SK-N-MC (cell line): ENCODE measurements around the gene SLC6A13.

Experiments
- DNase-seq: peaks from one replicate; pipeline ENCODE4 v3.0.0-alpha.2; 2011; ENCODE audit warnings: low read depth, low spot score
- H3K27ac ChIP-seq: fragments of 200-600 bp; sonication (generic); 2 replicates; pipeline ENCODE4 v1.5.1; 2016; ENCODE audit warnings: mixed run types
- H3K36me3 ChIP-seq: fragments of 200-600 bp; sonication (generic); 2 replicates; pipeline ENCODE4 v1.6.1; 2017; ENCODE audit warnings: antibody characterized with exemption, low read length, mixed read lengths; ENCODE audit not compliant: insufficient read depth
- H3K4me3 ChIP-seq: fragments of 200-600 bp; sonication (generic); 2 replicates; pipeline ENCODE4 v1.5.1; 2016
- H3K9ac ChIP-seq: fragments of 200-600 bp; sonication (generic); 2 replicates; pipeline ENCODE4 v1.8.0; 2017; ENCODE audit warnings: mixed run types, mixed read lengths; ENCODE audit not compliant: insufficient read length
- H3K9me3 ChIP-seq: fragments of 200-600 bp; sonication (generic); 2 replicates; pipeline ENCODE4 v1.6.1; 2017; ENCODE audit warnings: low read depth, mild to moderate bottlenecking, antibody characterized with exemption, low read length, moderate library complexity, mixed read lengths
- EZH2 ChIP-seq: fragments of 200-600 bp; sonication (generic); IDR thresholded peaks from one replicate; pipeline ENCODE4 v1.6.1; 2017; ENCODE audit warnings: antibody characterized with exemption
- FOXP2 ChIP-seq: optimal IDR thresholded peaks from 2 replicates; pipeline ENCODE3; 2011; ENCODE audit warnings: mild to moderate bottlenecking, moderate library complexity; ENCODE audit not compliant: insufficient read depth; ENCODE audit errors: extremely low read length, control extremely low read depth
- POLR2AphosphoS5 ChIP-seq: IDR thresholded peaks from 2 replicates; pipeline ENCODE4 v1.6.1; 2012; ENCODE audit warnings: mild to moderate bottlenecking, low read depth, low read length, borderline replicate concordance

Gene SLC6A13

GRCh38 chr12:204261-204678 lies 58.4 kb downstream of the SLC6A13 start:
- Histone ChIP-seq H3K9me3 (no peaks in the 10 kb centered on the region), H3K27ac (no peak overlapping the region), H3K9ac (no peak overlapping the region), H3K4me3 (no peak overlapping the region), H3K36me3 (no peaks in the 10 kb centered on the region)
- DNase-seq, result no peak
- TF ChIP-seq POLR2AphosphoS5, result no peak
- no peak for TF ChIP-seq EZH2
- TF ChIP-seq FOXP2, result no peak

- H3K36me3 ChIP-seq, result no peaks in the 10 kb centered on the region
- no peak for TF ChIP-seq FOXP2
- no peak for TF ChIP-seq POLR2AphosphoS5
- no peak for TF ChIP-seq EZH2
- no peak for DNase-seq
- H3K9me3 ChIP-seq, result no peaks in the 10 kb centered on the region
- no peak overlapping the region for H3K9ac ChIP-seq
- H3K27ac ChIP-seq, result no peak overlapping the region
- peak overlapping the region; percentile 30; the same call in 1 of the 2 replicates for H3K4me3 ChIP-seq
These were observed 59.0 kb downstream of the SLC6A13 start for GRCh38 chr12:203462-204260.

- H3K9ac ChIP-seq, result no peak overlapping the region
- TF ChIP-seq FOXP2 (no peak), POLR2AphosphoS5 (no peak), EZH2 (no peak)
- H3K4me3 ChIP-seq, result peak overlapping the region; percentile 30; the same call in 1 of the 2 replicates
- no peak for DNase-seq
- no peaks in the 10 kb centered on the region for H3K36me3 ChIP-seq
- H3K9me3 ChIP-seq, result no peaks in the 10 kb centered on the region
- no peak overlapping the region for H3K27ac ChIP-seq
These were observed 59.6 kb downstream of the SLC6A13 start for GRCh38 chr12:203074-203461.

GRCh38 chr12:202081-202731 lies 60.4 kb downstream of the SLC6A13 start:
- no peak overlapping the region for H3K27ac ChIP-seq
- H3K9me3 ChIP-seq, result no peaks in the 10 kb centered on the region
- H3K36me3 ChIP-seq, result no peaks in the 10 kb centered on the region
- TF ChIP-seq EZH2 (no peak), POLR2AphosphoS5 (no peak), FOXP2 (no peak)
- H3K4me3 ChIP-seq, result no peak overlapping the region
- no peak for DNase-seq
- H3K9ac ChIP-seq, result no peak overlapping the region

GRCh38 chr12:201361-201760 lies 61.3 kb downstream of the SLC6A13 start:
- Histone ChIP-seq H3K36me3 (no peaks in the 10 kb centered on the region), H3K9me3 (no peaks in the 10 kb centered on the region), H3K27ac (no peak overlapping the region), H3K4me3 (no peak overlapping the region), H3K9ac (no peak overlapping the region)
- DNase-seq, result no peak
- TF ChIP-seq POLR2AphosphoS5, result no peak
- no peak for TF ChIP-seq EZH2
- TF ChIP-seq FOXP2, result no peak

- Histone ChIP-seq H3K36me3 (no peaks in the 10 kb centered on the region), H3K9me3 (no peaks in the 10 kb centered on the region), H3K9ac (no peak overlapping the region), H3K27ac (no peak overlapping the region), H3K4me3 (no peak overlapping the region)
- no peak for DNase-seq
- TF ChIP-seq EZH2 (no peak), POLR2AphosphoS5 (no peak), FOXP2 (no peak)
These were observed 63.9 kb downstream of the SLC6A13 start for GRCh38 chr12:198705-199104.

- Histone ChIP-seq H3K36me3 (no peaks in the 10 kb centered on the region), H3K9ac (no peak overlapping the region)
These were observed 64.5 kb downstream of the SLC6A13 start for GRCh38 chr12:197911-198695.

GRCh38 chr12:197347-197746 lies 65.3 kb downstream of the SLC6A13 start:
- no peak for DNase-seq
- TF ChIP-seq FOXP2, result no peak
- TF ChIP-seq POLR2AphosphoS5, result no peak
- TF ChIP-seq EZH2, result no peak
- Histone ChIP-seq H3K4me3 (no peak overlapping the region), H3K27ac (no peak overlapping the region), H3K9ac (no peak overlapping the region), H3K9me3 (no peaks in the 10 kb centered on the region), H3K36me3 (no peaks in the 10 kb centered on the region)

More at GRCh38 chr12:197911-198695, 64.5 kb downstream of the SLC6A13 start:
- Histone ChIP-seq H3K9me3 (no peaks in the 10 kb centered on the region), H3K27ac (no peak overlapping the region), H3K4me3 (no peak overlapping the region)
- TF ChIP-seq FOXP2 (no peak), POLR2AphosphoS5 (no peak), EZH2 (no peak)
- DNase-seq, result no peak
